ENCODE measurements around the gene GMDS.

The GMDS gene

DNA sequence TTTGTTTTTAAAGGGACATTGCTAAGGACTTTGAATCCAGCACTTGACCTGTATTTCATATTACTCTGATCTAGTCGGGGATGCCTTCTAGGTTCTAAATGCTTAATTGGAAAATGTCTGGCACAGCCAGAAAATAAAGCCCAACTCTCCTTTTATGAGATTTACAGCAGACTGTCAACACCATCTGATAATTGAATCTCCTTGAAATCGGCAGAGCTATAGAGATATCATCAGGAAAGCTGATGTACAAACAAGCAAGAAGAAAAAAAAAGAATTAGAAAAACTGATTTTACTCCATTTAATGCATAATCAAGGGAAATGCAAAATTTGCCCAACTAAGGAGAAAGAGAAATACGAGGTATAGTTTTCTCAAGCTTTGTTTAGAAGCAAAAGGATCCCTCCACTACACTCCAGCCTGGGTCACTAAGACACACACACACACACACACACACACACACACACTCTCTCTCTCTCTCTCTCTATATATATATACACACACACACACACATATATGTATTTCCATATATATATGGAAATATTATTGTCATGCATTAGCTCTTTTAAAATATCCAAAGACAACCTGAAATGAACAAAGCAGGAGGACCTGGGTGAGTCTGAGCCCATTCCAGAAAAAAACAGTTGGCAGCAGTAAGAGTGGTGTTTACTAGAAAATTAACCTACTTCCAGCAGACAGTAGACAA, 645.2 kb downstream of the GMDS start:
- TF ChIP-seq, protein P1, sequence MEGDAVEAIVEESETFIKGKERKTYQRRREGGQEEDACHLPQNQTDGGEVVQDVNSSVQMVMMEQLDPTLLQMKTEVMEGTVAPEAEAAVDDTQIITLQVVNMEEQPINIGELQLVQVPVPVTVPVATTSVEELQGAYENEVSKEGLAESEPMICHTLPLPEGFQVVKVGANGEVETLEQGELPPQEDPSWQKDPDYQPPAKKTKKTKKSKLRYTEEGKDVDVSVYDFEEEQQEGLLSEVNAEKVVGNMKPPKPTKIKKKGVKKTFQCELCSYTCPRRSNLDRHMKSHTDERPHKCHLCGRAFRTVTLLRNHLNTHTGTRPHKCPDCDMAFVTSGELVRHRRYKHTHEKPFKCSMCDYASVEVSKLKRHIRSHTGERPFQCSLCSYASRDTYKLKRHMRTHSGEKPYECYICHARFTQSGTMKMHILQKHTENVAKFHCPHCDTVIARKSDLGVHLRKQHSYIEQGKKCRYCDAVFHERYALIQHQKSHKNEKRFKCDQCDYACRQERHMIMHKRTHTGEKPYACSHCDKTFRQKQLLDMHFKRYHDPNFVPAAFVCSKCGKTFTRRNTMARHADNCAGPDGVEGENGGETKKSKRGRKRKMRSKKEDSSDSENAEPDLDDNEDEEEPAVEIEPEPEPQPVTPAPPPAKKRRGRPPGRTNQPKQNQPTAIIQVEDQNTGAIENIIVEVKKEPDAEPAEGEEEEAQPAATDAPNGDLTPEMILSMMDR (IDR thresholded peaks at IDR 0.05; ENCODE audit: low read depth, low read length), result no peak
- DNase-seq (ENCODE audit: low read depth in 2 of 2), result no peak
- no peak overlapping the region for H3K4me3 ChIP-seq (replicated peaks in 1 of 2; ENCODE audit: low read depth in 2 of 2, low read length in 2 of 2)

DNA sequence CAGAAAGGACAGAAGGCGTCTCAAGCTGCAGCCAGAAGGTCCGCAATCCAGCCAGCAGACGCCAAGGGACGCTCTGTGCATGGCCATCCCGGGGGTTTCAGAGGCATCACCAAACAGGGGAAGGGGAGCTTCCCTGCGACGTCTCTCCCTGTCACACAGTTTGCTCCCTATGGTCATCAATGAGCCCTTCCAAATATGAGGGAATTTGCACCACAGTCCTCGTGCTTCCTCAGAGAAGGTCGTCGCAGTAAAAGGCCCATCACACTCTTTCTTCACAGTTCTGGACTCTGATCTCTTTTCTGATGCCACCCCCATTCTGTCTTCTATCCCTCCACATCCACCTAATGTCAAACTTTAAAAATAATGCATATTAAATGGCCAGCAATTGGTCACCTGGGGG, 645.9 kb downstream of the GMDS start:
- TF ChIP-seq, protein P1 (IDR thresholded peaks at IDR 0.05; ENCODE audit: low read depth, low read length), result no peak
- DNase-seq (ENCODE audit: low read depth in 2 of 2), result no peak
- H3K4me3 ChIP-seq (replicated peaks in 1 of 2; ENCODE audit: low read depth in 2 of 2, low read length in 2 of 2), result no peak overlapping the region

DNA sequence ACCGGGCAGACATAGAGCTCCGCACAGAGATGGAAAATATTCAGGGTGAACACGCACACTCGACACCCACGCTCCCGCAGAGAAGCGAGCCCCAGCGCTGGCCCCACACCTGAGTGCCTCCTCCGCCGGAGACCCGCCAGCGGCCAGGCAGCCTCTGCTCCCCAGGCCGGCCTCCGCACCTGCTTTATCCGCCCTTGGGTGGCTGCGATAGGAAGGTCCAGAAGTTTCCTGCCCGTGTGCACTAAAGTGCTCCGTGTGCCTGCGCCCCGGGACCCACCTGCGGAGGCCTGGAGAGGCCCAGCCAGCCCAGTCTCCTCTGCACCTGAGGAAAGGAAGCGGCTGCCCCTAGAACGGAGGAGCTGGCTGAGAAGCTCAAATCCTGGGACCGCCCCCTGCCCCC, 646.5 kb downstream of the GMDS start:
- H3K4me3 ChIP-seq (replicated peaks in 1 of 2; ENCODE audit: low read depth in 2 of 2, low read length in 2 of 2), result no peak overlapping the region
- TF ChIP-seq, protein P1 (IDR thresholded peaks at IDR 0.05; ENCODE audit: low read depth, low read length), result no peak
- DNase-seq (ENCODE audit: low read depth in 2 of 2), result no peak

DNA sequence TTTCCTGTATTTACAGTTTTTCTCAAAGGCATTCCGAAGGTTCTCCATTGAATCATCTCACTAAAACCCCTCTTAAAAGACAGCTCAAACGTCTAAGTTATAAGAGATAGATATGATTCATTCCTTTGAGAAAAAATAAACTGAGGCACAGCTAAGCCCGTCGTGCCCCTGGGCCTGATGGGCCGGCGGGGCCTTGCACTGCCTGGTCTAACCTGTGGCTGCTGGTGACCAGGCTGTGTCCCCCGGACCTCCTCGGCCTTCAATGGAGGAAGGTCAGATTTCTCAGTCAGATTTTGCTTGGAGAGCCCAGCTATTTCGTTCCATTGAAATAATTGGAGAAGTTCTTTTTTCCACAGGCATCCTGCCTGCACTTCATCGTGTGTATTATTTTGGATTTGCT, 647.0 kb downstream of the GMDS start:
- TF ChIP-seq, protein P1 (IDR thresholded peaks at IDR 0.05; ENCODE audit: low read depth, low read length), result no peak
- no peak for DNase-seq (ENCODE audit: low read depth in 2 of 2)
- no peak overlapping the region for H3K4me3 ChIP-seq (replicated peaks in 1 of 2; ENCODE audit: low read depth in 2 of 2, low read length in 2 of 2)

DNA sequence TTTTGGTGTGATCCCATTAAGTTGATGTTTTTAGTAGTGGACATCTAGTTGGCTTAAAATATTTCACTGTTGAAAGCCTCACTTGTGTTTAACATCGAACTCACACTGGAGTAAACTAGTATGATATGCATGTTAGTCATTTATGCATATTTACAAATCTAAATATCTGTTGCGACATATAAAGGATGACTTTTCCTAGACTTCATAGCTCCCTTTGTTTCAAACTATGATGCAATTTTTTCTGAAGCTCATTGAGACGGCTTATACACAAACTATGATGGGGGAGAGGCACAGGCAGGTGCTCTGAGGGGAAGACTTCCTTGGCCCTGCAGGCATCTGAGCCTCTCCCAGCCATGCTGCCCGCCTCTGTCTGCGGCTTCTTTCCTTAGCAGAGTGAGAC, 647.5 kb downstream of the GMDS start:
- DNase-seq (ENCODE audit: low read depth in 2 of 2), result peak; percentile 66 to 88
- no peak overlapping the region for H3K4me3 ChIP-seq (replicated peaks in 1 of 2; ENCODE audit: low read depth in 2 of 2, low read length in 2 of 2)
- TF ChIP-seq, protein P1 (IDR thresholded peaks at IDR 0.05; ENCODE audit: low read depth, low read length), result no peak

DNA sequence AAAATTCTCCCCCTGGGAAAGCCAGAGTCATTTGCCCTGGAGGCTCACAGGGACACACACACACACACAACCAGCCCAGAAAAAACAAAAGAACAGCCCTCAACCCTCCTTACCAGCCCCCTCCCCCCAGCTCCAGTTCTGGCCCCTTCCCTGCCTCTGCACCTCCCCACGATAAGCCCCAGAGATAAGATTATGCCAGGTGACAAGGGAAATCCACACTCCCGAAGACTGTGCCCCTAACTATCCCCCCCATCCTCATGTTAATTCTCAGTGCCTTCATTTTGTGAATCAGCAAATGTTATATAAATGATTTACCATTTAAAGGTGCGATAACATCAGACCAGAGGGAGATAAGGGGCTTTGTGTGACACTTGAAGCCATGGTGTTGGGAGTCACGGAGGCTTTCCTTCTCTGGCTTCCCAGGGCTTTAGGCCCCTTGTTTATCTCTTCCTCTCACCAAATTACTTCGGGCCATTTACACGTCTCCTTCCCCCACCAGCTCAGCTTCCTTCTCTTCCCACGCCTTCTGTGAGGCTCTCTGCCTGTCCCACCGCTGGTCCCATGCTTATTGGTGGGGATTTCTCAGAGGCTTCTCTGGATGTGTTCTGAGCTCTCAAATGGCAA, 648.2 kb downstream of the GMDS start:
- no peak for DNase-seq (ENCODE audit: low read depth in 2 of 2)
- H3K4me3 ChIP-seq (replicated peaks in 1 of 2; ENCODE audit: low read depth in 2 of 2, low read length in 2 of 2), result no peak overlapping the region
- TF ChIP-seq, protein P1 (IDR thresholded peaks at IDR 0.05; ENCODE audit: low read depth, low read length), result no peak
